Measurements from ENCODE around the gene NAIF1.
A peak's percentile ranks its signal among the peaks of the same experiment; 100 is the strongest.

The NAIF1 gene

DNA sequence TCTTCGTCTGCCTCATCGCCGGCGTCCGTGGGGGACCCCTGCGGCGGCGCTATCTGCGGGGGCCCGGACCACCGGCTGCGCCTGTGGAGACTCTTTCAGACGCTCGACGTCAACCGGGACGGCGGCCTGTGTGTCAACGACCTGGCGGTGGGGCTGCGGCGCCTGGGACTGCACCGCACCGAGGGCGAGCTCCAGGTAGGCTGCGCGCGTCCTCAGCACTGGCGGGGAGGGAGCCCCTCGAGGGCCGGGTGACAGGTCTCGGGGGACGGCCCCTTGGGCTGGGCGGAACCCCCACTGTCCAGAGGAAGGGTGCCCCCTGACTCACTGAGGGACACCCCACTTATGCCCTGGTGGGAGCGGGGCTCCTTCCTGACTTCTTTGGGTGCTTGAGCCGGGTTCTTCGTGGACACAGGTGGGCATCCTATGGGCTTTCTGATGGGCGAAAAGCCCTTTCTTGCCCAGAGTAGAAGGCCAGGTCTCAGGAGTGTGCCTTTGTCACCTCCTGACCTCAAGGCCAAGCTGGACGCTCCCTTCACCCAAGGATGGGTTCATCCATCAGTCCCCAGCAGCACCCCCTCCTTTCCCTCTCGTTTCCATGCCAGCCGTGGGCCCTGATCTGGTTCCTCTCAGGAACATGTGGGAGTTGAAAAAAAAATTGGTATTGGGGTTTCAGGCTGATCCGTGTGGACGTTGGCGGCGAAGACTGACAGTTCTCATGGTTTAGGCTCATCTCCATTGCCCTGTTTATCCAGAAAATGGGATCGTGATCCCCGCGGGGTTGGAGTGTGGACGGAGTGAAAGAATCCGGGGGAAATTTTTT is 1.5 kb upstream of the NAIF1 start:
- POLR2A ChIA-PET, result interaction anchor here (0.6 to 1.3 kb wide), 2 partner anchors 117 to 119 kb away, joined by 3 to 6 read pairs; no protein-coding TSS in a partner anchor
- no peak for DNase-seq (ENCODE audit: extremely low spot score)
- CTCF ChIA-PET, result interaction anchor here (0.6 to 4.5 kb wide), 6 partner anchors 10 to 125 kb away, joined by 3 to 33 read pairs (median 10); no protein-coding TSS in a partner anchor
- TF ChIP-seq, protein P1, sequence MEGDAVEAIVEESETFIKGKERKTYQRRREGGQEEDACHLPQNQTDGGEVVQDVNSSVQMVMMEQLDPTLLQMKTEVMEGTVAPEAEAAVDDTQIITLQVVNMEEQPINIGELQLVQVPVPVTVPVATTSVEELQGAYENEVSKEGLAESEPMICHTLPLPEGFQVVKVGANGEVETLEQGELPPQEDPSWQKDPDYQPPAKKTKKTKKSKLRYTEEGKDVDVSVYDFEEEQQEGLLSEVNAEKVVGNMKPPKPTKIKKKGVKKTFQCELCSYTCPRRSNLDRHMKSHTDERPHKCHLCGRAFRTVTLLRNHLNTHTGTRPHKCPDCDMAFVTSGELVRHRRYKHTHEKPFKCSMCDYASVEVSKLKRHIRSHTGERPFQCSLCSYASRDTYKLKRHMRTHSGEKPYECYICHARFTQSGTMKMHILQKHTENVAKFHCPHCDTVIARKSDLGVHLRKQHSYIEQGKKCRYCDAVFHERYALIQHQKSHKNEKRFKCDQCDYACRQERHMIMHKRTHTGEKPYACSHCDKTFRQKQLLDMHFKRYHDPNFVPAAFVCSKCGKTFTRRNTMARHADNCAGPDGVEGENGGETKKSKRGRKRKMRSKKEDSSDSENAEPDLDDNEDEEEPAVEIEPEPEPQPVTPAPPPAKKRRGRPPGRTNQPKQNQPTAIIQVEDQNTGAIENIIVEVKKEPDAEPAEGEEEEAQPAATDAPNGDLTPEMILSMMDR (IDR thresholded peaks at IDR 0.05; ENCODE audit: control extremely low read depth, extremely low read depth, low read depth, missing control alignments), result no peak

DNA sequence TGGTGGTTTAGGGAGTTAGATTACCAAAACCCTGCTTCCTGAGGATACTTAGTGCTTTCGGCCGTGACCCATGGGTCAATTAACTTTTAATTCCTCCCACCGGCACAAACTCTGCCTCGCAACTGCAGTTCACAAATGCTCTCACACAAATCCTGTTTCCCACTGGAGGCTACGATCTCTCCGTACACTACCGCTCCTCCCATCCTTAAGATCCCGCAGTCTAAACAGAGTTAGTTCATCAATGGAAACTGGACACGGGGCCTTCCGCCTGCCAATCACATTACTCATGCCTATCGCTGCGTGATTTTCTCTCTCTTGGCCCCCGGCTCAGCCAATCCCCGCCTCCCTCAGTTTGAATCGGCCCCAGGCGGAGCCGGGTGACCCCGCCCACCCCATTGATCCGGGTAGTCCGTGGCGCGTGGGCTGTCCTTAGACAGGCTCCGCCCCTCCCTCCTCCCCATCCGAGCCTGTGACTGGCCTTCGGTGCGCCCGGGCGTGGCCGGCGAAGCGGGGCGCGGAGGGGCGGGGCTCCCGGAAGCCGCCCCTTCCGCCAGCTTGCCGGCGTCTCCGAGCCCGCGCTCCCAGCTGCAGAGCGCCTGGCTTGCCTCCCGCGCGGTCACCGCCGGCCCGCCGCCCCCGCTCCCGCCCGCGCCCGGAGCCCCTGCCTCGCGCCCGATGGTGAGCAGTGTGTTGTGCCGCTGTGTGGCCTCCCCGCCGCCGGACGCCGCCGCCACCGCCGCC is 695 bp upstream of the NAIF1 start, which contains the start of gene SLC25A25:
Gene SLC25A25, plus strand, starts transcription at position 588 of the 741 bp plus-strand sequence. Its CDS starts 88 bp downstream, at position 676.
- ChIA-PET CTCF (interaction anchor here (0.6 to 4.5 kb wide), 10 partner anchors 11 to 125 kb away, joined by 3 to 33 read pairs (median 5); no protein-coding TSS in a partner anchor), POLR2A (interaction anchor here (0.6 to 1.4 kb wide), 5 partner anchors 61 to 122 kb away, joined by 3 to 6 read pairs (median 4); no protein-coding TSS in a partner anchor)
- TF ChIP-seq, protein P1 (IDR thresholded peaks at IDR 0.05; ENCODE audit: control extremely low read depth, extremely low read depth, low read depth, missing control alignments), result no peak
- DNase-seq (ENCODE audit: extremely low spot score), result peak; percentile 98

DNA sequence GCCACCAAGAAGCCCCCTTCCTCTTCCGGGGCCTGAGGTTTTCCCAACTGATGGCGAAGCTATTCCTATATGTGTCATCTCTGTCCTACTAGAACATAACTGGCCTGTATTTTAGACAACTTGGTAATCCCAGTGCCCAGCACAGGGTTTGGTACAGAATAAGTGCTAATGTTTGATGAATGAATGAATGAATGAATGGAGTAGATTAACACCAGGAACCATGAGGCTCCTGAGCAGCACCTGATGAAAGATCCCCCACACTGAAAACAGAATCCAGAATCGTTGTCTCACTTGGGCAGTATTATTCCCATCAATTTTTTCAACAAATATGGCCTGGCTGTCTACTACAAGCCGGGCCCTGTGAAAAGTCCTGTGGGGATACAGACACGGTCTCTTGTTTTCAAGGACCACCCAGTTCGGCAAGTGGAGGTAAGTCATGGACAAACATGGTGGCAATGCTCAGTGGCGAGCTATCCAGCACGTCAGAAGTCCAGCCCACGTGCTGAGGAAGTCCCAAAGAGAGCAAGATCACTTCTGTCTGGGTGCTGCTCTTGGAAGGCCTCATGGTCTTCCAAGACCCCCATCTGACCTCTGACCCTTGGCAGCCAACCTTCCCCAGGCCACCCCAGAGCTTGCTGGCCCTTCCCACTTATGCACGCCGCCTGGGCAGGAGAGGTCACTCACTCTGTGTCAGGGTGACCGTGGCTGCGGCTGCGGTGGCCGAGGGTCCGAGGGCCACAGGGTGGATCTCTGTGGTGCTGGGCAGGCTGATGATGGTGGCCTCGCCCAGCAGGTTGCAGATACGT is 1.0 kb downstream of the NAIF1 start:
- CTCF ChIA-PET, result interaction anchor here (1.4 to 4.5 kb wide), 5 partner anchors 13 to 123 kb away, joined by 4 to 33 read pairs (median 13); no protein-coding TSS in a partner anchor
- TF ChIP-seq, protein P1 (IDR thresholded peaks at IDR 0.05; ENCODE audit: control extremely low read depth, extremely low read depth, low read depth, missing control alignments), result no peak
- DNase-seq (ENCODE audit: extremely low spot score), result no peak
- POLR2A ChIA-PET, result interaction anchor here (1.4 kb wide), 1 partner anchor 62 kb away, joined by 4 read pairs; no protein-coding TSS in a partner anchor

DNA sequence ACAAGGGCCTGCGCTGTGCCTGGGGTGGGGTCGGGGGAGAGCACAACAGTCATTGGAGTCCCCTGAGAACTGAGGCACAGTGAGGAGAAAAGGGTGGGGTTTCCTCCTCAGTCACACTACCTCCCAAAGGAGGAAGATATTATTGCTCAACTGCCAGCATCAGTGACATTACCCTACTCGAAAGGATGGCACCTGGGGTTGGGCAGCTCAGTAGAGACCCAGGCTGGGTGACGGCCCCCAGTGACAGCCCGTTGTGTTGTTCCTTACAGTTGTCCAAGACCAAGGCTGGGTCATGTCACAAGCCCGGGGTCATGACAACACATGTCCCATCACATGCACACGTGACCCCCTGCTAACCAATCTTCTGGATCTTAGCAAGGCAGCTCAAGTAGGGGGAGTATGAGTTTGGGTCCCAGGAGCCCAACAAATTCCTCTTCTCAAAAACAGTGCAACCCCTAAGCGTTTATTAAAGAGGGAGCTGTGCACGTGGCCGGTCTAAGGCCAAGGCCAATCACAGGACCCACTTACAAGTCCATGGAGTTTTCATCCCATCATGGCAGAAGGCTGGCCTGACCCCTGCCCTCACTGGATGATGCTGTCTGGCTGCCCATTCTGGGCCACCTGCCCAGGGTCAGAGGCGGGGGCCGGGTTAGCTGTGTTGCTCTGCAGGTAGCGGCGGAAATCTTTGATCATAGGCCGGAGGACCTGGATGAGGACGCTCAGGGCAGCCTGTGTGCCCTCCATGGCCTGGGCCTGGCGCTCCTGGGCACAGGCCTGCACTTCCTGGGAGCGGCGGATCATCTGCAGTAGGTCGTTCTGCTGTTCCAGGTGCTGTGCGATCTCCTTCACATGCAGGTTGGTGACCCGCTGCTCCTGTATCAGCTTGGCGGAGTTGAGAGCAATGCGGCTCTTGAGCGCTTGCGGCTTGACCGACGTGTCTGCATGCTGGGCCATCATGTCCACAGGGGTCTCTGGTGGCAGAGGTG is 4.0 kb downstream of the NAIF1 start:
- POLR2A ChIA-PET, result interaction anchor here (0.7 kb wide), 1 partner anchor 20 kb away, joined by 3 read pairs; no protein-coding TSS in a partner anchor
- TF ChIP-seq, protein P1 (IDR thresholded peaks at IDR 0.05; ENCODE audit: control extremely low read depth, extremely low read depth, low read depth, missing control alignments), result no peak
- no peak for DNase-seq (ENCODE audit: extremely low spot score)
- CTCF ChIA-PET, result interaction anchor here (1.2 to 1.8 kb wide), 3 partner anchors 28 to 119 kb away, joined by 4 to 9 read pairs (median 6); no protein-coding TSS in a partner anchor

DNA sequence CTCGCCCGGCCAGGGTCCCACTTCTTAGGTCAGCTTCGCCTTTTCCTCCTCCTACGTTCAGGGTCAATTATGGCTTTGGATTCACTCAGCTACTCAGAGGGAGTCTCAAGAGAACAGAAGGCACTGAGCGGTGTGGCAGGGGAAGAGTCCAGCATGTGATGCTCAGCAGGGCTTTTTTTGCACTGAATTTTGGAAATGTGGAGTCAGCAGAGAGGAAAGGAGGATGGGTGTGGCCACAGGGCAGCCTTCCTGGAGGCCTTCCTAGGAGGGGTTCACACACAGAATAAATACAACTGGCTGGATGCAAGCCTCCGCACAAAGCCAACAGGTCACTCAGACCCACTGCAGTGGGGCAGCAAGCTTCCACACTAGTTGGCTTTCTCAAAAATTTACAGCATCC is 4.8 kb downstream of the NAIF1 start:
- CTCF ChIA-PET, result interaction anchor here (1.2 to 1.6 kb wide), 2 partner anchors 27 to 55 kb away, joined by 4 to 9 read pairs; no protein-coding TSS in a partner anchor
- POLR2A ChIA-PET, result no interaction called here
- TF ChIP-seq, protein P1 (IDR thresholded peaks at IDR 0.05; ENCODE audit: control extremely low read depth, extremely low read depth, low read depth, missing control alignments), result no peak
- DNase-seq (ENCODE audit: extremely low spot score), result no peak
